ENCODE measurements around the gene C4BPA.
A peak's percentile ranks its signal among the peaks of the same experiment; 100 is the strongest.

C4BPA gene

DNA sequence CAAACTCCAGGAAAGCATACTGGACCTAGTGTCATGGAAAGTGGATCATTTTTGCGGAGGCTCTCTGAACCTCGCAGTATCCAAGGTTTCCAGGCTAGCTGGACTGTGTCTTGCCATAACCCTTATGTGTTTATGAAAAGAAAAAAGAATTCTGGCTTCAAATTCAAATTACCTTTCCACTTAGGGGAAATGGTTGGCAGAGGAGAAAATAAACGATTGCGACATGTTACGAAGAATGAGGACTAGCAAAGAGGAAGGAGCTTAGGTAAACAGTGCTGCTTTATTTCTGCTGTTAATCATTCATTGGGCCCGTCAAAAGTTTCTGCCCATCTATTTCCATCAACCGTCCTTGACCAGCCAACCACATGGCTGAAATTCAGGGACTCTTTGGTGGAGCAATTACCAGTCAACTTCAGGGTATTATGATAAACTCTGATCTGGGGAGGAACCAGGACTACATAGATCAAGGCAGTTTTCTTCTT is at the start of gene C4BPA:
C4BPA (plus strand) TSS at position 342 of the 482 bp plus-strand sequence. CDS start 8,793 bp downstream, outside the sequence.
- no peak for DNase-seq

DNA sequence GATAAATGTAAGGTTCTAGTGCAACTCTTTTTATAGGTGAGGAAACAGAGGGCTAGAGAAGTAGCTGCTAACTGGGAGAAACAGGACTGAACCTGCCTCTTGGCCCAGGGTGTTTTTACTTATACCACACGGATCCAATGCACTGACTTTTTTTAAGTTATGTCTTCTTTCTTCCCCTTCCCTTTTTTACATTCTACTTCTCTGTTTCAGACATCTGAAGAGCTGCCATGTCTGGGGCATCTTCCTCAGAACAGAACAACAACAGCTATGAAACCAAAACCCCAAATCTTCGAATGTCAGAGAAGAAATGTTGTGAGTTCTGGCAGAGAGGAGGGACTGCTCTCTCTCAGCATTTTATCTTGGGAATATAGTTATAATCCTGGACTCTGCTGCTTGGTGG is 49.5 kb upstream of the C4BPA start:
- DNase-seq = no peak

DNA sequence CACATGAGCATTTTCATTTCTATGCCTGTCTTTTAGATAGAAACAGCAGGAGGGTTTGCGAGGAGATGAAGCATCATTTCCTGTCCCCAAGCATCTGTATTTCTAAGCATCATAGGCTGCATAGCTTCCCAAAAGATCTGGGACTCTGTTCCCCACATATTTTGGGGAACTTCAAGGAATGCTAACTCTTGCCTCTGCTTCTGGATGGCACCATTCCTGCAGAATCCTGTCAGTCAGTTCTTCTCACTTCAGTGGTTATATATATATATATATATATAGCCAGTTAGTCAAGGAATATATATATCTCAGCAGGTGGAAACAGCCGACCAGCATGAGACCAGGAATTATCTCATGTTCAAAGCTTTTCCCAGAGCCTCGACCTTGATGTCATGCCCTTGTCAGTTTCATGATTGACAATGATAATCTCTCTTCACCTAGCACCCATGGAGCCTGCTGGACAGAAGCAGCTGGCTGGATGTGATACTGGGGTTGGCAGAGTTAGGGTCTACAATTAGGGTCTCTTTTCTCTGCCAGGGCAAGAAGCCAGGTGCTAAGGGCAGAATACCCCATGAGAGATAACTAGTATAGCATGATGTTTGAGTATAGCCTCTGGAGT is 48.5 kb upstream of the C4BPA start:
- DNase-seq = no peak

DNA sequence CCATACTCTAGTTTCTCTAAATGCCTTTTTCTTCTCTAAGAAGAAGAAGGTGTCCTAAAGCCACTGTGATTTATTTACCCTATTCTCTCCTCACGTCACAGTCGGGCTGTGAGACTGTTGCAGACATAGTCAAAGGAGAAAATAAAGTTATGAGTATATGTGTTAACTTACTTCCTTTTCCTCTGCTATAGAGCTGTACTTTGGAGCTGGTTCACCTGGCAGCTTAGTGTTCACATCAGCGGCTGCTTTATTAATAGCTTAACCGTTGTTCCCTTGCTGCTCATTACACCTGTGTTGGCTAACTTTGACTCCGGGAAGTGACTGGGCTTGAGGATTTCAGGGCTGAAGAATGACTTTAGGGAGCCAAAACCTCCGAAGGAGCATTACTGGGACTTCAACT is 47.4 kb upstream of the C4BPA start:
- no peak for DNase-seq

DNA sequence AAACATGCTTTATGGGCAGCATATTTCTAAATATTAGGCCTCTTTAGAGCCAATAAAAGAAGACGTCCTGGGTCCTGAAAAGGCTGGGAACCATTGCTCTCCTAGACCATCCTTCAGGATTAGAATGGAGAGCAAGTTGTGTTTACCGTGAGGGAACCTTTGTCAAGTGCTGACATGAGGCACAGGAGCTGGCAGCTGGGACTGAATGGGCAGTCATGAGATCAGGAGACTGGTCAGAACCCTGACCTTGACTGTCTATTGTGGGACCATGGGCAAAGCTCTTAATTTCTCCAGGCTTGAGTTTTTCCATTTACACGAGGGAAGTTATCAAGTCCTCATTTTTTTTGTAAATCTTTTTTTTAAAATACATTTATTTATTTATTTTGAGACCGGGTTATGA is 45.8 kb upstream of the C4BPA start:
- no peak for DNase-seq

DNA sequence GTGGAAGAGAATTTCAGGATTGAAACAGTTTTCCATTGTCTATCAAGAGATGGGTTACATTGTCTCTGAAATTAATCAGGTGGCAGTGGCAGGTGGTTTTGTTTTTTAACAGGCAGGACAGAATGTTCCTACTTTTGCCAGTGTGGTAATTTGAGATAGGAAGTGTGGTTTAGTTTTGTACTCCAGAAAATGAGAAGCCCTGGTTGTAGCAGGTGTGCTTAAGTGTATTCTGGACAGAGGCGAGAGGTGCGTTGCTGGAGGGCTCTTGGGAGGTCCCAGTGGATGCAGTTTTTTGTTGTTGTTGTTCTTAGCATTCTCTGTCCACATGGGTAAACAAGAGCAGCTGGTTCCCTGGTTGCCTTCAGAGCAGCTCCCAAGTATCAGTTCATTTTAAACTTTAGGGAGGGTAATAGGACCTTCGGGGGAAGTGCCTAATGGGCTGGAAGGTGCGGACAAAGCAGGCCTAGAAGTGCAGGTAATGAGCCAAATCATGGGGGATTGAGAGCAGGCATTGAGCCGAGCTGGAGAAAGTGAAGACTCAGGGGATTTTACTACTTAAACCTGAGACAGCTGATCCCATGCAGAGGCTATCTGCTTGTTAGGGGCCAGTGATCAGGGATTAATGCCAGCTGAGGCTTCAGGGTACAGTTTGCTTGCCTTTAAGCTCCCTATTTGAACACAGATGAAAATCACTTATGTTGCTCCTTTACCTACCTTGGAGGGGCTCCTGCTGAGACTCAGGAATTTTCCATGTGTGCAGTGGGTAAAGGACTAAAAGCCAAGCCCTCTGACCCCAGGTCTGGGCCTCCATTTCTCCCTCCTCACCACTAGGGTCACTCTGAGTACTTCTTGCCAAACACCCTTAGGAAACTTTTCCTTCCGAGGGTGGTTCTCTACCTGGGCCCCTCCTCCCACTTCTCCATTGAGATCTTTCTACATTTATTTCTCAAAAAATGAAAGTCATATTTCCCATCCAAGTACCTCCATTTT is 44.9 kb upstream of the C4BPA start:
- DNase-seq = no peak

DNA sequence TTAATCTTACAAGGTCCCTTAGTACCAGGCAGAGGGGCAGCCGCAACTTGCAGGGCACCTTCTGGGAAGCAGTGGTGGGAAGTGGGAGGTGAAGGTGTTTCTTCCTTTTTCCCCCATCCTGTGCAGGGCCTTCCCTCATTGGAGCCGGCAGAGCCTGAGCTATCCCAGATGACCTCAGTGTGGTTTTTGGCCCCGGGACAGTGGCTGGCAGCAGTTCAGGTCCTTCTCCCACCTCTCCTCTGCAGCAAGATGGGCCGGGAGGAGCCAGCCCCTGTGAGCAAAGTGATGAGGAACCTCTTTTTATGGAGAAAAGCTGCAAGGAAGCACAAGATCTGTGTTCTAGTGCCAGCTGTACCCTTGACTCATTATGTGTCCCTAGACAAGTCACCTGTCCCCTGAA is 44.2 kb upstream of the C4BPA start:
- no peak for DNase-seq

DNA sequence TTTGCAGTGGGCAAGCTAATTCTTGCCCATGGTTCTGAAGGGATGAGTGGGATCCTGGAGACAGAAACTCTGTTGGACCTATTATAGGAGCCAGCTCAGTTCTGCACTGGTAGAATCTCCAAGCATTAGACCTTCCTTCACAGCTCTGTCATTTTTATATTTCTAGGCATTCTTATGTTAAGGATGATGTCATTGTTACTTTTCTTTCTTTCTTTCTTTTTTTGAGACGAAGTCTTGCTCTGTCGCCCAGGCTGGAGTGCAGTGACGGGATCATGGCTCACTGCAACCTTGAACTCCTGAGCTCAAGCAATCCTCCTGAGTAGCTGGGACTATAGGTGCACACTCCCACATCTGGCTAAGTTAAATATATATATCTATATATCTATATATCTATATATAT is 43.4 kb upstream of the C4BPA start:
- no peak for DNase-seq

DNA sequence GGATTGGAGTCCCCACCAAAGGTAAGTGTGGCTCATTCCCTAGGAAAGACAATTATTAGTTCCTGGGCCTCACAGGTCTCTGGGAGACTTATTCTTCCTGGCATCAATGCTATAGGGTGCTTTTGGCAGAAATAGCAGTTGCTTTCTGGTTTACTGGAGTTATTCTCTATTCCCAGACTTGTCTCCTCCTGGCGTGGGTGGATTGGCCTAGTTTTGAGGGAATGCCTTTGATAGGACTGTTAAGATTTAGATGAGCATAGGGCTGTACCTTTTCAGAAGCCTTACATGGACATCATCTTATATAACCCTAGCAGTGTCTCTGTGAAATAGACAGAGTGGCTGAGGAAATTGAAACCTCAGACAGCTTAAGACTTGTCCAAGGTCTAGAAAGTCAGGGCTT is 42.0 kb upstream of the C4BPA start:
- no peak for DNase-seq

DNA sequence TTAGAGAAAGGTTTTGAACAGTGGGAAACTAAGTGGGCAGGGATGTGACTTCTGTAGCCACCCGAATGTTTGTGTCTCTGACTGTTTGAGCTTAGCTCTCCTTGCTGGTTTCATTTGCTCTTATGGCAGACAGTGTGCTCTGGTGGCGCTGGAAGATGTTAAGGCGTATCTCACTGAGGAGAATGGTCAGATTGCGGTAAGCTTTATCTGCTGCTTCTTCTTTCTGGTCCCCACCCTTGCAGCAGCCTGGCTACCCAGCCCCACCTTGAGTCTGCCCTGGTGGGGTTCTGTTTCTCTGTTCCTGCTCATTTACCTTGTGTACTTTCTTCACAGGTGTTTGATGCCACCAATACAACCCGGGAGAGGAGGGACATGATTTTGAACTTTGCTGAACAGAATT is 41.0 kb upstream of the C4BPA start:
- DNase-seq = no peak

DNA sequence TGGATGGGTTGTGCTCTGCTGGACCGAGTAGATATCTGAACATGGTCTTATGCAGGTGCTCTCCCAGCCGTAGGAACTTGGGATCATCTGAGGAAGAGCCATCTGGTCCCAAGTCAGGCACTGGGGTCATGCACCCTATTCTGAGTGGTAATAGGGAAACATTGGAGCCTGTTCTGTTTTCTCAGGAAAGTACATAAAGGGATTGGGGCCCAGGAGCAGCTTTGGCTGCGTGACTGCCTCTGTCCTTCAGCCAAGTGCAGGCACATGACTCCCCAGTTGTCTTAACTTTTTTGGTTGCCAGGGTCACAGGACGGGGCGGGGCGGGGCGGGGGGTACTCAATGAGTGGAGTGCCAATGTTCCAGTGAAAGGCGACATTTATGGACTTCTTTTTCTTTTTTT is 39.5 kb upstream of the C4BPA start:
- no peak for DNase-seq

DNA sequence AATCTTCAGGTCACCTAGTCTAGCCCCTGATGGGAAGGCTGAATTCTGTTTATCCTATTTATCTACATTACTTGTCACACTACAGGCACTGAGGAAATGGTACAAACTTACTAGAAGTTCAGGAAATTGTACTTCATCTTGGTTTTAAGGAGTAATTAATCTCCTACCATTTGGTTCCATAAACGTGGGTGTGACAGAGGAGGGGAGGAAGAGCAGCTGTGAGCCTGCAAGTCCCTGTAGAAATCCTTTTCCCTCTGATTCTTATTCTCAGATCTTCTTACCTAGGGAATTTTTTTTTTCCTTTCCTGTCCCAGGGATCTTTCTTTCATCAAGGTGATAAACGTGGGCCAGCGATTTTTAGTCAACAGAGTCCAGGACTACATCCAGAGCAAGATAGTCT is 36.8 kb upstream of the C4BPA start:
- no peak for DNase-seq

DNA sequence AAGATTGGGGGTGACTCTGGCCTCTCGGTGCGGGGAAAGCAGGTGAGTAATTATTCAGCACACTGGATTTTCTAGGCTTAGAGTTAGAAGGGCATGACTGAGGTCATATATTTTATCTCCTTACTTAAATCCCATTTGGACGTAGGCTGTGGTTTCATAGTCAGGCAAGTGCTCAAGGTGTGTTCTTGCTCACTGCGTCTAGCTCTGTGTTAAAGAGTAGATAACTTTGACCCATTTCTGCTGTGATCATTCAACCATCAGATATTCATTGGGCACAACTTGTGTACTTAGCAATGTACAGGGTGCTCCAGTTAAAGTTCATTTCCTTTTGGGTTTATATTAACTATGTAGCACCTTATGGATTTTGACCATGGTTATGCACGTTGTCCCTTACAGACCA is 36.4 kb upstream of the C4BPA start:
- no peak for DNase-seq

DNA sequence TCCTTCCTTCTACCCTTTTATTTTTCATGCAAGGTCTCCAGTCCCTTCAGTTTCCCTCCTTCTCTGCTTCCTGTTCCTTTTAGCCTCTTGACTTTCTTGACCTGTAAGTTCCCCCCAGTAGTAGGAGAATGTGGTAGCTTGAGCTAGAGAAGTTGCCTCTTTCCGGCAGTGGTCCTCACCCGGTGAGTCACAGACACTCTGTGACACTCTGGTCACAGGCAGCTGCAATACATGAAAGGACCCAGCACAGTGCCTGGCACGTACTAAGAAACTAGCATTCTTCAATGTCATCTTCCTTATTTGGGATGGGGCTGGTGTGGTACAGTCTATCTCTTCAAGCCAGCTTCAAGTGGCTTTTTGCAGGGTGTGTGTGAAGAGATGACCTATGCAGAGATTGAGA is 35.0 kb upstream of the C4BPA start:
- no peak for DNase-seq

DNA sequence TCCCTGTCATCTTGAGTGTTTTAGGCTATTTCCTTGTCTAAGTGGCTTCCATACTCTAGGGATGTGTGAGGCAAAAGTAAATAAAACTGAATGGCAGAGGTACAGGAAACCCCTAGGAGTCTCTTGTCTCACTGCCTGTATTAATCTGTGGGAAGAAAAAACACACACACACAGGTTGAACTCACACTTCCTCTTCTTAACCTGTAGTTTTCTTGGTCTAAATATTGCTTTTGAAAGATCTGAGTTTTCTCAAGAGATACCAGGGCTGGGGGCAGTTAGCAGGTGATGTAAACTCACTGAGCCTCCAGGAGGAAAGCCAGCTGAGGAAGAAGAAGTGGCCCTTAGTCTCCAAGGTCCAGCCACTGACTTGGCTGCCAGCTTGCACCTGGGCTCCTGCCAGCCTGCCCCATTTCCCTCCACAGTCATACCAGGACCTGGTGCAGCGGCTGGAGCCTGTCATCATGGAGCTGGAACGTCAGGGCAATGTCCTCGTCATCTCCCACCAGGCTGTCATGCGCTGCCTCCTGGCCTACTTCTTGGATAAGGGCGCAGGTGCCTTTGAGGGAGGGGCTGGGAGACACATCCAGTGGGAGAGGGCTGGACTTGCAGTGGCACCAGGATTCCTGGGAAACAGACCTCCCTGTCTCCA is 34.1 kb upstream of the C4BPA start:
- DNase-seq = no peak

DNA sequence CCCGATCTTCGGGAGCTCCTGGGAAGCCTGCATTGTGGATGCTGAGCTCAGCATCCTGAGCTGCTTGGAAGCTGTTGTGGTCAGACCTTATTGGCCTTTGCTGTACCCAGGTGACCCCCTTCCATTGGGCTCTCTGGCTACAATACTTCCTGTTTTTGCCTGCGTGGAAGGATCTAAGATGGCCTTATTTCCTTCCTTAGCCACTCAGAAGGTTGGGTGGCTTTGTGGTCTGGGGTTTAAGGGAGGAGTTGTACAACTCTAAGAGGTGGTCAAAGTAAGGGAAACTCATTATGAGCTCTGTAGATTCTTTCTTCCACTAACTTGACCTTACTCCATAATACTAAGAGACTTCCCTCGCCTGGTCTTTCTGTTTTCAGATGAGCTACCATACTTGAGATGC is 33.2 kb upstream of the C4BPA start:
- no peak for DNase-seq

DNA sequence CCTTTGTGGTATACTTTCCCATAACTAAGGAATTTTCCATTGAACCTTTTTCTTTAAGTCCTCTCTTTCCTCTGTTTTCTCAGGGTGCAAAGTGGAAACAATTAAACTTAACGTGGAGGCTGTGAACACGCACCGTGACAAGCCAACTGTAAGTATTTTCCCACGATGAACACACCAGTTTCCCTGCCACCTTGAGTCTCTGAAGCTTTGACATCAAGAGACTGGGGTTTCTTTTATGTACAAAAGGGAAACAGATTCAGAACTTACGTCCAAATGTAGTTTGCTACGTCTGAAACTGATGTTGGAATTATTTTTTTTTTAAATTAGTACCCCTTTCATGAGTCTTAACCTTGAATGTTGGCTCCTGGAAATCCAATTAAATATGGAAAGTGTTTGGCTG is 32.6 kb upstream of the C4BPA start:
- DNase-seq = no peak

DNA sequence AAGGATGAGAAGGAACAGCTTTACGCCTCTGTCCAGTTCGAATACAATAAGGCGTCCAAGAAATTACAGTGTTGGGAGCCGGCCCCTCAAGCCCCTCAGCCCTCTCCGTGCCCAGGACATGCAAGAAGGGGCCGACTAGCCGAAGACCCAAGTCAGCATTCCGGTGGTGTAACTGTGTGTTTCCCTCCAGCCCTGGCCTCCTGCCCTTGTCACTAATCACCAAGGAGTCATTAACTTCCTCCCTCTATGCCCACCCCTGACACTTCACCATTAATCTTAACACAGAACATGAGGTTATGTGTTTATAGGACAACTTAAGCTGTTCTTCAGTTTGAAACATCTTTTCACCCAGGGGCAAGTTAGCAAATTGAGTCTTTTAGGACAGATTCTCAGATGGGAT is 31.8 kb upstream of the C4BPA start:
- no peak for DNase-seq

DNA sequence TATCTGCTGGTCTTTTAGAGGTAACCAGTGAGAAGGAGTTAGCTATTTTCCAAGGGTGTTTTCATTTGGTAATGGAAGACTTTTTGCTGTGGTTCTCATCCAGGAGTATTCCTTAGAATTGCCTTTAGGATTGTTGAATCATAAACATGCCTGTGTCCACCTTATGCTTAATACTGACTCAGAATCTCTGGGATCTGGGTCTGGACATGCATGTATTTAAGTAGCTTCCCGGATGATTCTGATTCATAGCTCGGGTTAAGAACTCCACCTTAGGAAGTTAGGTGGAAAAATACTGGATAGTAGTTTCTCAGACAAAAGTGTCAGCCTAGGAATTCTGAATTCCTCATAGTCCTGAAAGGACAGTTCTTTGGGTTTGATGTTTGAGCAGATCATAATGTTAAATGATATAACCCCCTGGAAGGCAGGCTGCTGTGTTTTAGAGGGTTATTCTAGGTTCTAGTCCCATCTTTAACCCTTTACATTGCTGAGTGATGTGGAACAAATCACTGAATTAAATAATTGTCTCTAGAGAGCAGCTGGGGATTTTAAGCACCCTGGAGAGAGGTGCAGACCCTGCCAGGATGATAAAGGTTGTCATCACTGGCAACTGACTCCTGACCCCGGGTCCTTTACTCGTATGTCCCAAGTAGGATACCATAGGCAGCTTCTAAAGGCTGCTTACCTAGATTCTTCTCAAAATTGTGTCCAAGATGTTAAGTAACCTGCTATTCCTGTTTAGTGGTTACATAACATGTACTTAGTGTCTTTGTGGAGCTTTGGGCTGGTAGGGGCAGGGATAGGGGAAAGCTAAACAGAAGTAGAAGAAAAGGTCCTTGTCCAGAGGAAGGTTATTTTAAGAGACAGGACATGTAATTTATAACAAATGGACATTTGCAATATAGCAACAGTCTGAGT is 29.9 kb upstream of the C4BPA start:
- peak; percentile 8 for DNase-seq

DNA sequence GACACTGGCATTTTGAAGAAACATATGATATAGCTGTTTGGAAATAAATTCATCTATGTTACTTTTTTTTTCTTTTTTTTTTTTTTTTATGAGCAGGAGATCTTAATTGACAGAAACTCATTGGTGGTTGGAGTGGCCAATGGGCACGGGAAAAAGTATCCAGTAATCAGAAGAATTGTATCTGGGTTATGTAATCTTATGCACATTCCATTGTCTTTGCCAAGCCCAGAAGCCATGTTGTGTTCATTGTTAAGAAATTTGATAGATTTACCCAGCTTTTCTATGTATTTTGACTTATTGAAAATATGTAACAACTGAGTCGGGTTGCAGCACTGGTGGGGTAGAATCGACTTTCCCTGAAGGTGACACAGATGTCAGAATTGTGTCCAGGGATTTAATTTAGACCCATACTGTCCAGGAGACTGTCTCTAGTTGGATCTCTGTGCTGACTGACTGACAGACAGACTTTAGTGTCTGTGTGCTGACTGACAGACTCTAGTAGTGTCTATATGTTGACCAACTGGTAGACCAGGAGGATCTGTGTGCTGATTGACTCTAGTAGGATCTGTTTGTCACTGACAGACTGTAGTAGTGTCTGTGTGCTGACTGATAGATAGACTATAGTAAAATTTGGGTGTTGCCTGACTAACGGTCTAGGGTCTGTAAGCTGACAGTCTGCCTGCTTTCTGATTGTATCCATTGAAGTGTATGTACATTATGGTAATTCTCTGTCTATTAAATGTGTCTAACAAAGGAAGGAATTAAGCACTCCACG is 27.7 kb upstream of the C4BPA start:
- peak; percentile 10 for DNase-seq

DNA sequence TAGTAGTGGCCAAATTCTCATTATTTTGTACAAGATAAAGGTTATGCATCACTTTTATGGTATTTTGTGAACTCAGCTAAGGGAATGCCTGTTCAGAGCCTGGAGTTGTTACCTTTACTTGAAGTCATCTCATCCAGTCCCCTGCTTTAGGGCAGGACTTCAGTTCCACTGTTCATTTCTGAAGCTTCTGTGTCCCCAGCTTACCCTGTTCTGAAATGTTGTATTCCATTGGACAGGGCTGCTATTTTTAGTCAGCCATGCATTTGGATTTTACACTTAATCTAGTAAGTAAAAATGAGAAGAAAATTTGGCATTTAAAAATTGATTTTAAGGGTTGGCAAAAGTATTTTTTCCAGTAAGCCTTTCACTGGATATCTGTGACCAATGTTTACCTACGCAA is 27.0 kb upstream of the C4BPA start:
- no peak for DNase-seq
